Panc1 (cell line): ENCODE measurements around the gene VAPB. TPM values are rescaled to one million over a fixed set of nuclear protein-coding genes. Genes with fewer than 3 reads are reported as not detected.

Source experiments
- ATAC-seq: fragments of 200-7000 bp; cut with Tn5 transposase; 2 replicates; pipeline ENCODE4 v1.9.1; 2020; ENCODE audit warnings: mild to moderate bottlenecking, moderate library complexity
- BruUV-seq: library from RNA; stranded (reverse); fragments of 400-500 nt; replicated peaks from 2 replicates; lab custom pipeline; 2021; lab: Mats Ljungman, UMichigan
- CTCF ChIA-PET: fragments of 300-600 bp; sonication (Branson Sonifier 250); formaldehyde crosslinking; loops from one replicate; lab custom pipeline; 2022; ENCODE audit warnings: antibody characterized with exemption; lab: Charles Lee
- POLR2A ChIA-PET: fragments of 300-600 bp; sonication (Branson Sonifier 250); formaldehyde crosslinking; loops from one replicate; lab custom pipeline; 2022; ENCODE audit warnings: antibody characterized with exemption; lab: Charles Lee
- DNase-seq: peaks from one replicate; pipeline ENCODE4 v3.0.0-alpha.2; 2010; ENCODE audit warnings: low read depth, low spot score
- H3K27ac ChIP-seq: 2 replicates; pipeline ENCODE4 v1.5.1; 2011; ENCODE audit warnings: mild to moderate bottlenecking, low read length, inconsistent platforms
- H3K27me3 ChIP-seq: fragments of 200-500 bp; sonication (Bioruptor generic); 2 replicates; pipeline ENCODE4 v1.6.0; 2014; ENCODE audit warnings: low read length, inconsistent platforms; ENCODE audit not compliant: control insufficient read depth, insufficient read depth
- H3K36me3 ChIP-seq: fragments of 200-500 bp; sonication (Bioruptor generic); 2 replicates; pipeline ENCODE4 v1.5.1; 2014; ENCODE audit warnings: inconsistent platforms, mild to moderate bottlenecking, low read length, moderate library complexity; ENCODE audit not compliant: control insufficient read depth, insufficient read depth
- H3K4me1 ChIP-seq: 2 replicates; pipeline ENCODE4 v1.5.1; 2011; ENCODE audit warnings: inconsistent platforms, mild to moderate bottlenecking, low read length, moderate library complexity; ENCODE audit not compliant: control insufficient read depth, insufficient read depth
- H3K4me3 ChIP-seq, 2 experiments: 2 replicates each; pipeline ENCODE4 v1.5.1; 2011 to 2012; ENCODE audit warnings: low read depth in 2 of 2, low read length in 2 of 2, mild to moderate bottlenecking in 2 of 2, inconsistent platforms in 1 of 2, moderate library complexity in 1 of 2
- H3K9me3 ChIP-seq: fragments of 200-500 bp; sonication (Bioruptor generic); 2 replicates; pipeline ENCODE4 v1.5.1; 2014; ENCODE audit warnings: low read depth, mild to moderate bottlenecking, inconsistent platforms, low read length, moderate library complexity; ENCODE audit not compliant: control insufficient read depth, insufficient read depth
- POLR2AphosphoS5 ChIP-seq: IDR thresholded peaks from 2 replicates; pipeline ENCODE4 v1.6.1; 2012; ENCODE audit warnings: mild to moderate bottlenecking, low read depth, low read length, moderate library complexity
- REST ChIP-seq, 2 experiments: IDR thresholded peaks; 2 replicates each; pipeline ENCODE4 v1.6.1; 2011 to 2012; ENCODE audit warnings: low read depth in 2 of 2, control low read depth in 1 of 2, low read length in 1 of 2, mild to moderate bottlenecking in 1 of 2, moderate library complexity in 1 of 2; ENCODE audit not compliant: insufficient read depth in 1 of 2
- SIN3A ChIP-seq: IDR thresholded peaks from 2 replicates; pipeline ENCODE4 v1.6.1; 2012; ENCODE audit warnings: low read depth, mild to moderate bottlenecking, low read length, moderate library complexity, borderline replicate concordance; ENCODE audit not compliant: insufficient read depth
- TCF7L2 ChIP-seq: IDR thresholded peaks from 2 replicates; pipeline ENCODE4 v1.6.1; 2011; ENCODE audit warnings: mild to moderate bottlenecking, low read depth, low read length, inconsistent platforms
- in situ Hi-C: cut with HindIII; loops from 2 replicates; pipeline ENCODE4 v1.10.0; 2016; ENCODE audit warnings: low sequenced_read_pairs, low pct_unique_long_range_greater_than_20kb
- intact Hi-C: fragments of 100-400 bp; cut with micrococcal nuclease; formaldehyde crosslinking; loops from one replicate; pipeline ENCODE4 v1.10.0; 2022; ENCODE audit not compliant: unreplicated experiment
- total RNA-seq: library from RNA; stranded (reverse); gene quantifications from one replicate; pipeline ENCODE4 v1.2.1, GENCODE V29; 2021; ENCODE audit not compliant: unreplicated experiment
- TF ChIP-seq, protein P1 (sequence below): fragments of 450-650 bp; IDR thresholded peaks from 2 replicates; pipeline ENCODE4 v1.5.1; 2017; ENCODE audit warnings: mild to moderate bottlenecking

VAPB gene
- total RNA-seq, 1 experiment from 2014 or later, result 50.9 TPM

DNA sequence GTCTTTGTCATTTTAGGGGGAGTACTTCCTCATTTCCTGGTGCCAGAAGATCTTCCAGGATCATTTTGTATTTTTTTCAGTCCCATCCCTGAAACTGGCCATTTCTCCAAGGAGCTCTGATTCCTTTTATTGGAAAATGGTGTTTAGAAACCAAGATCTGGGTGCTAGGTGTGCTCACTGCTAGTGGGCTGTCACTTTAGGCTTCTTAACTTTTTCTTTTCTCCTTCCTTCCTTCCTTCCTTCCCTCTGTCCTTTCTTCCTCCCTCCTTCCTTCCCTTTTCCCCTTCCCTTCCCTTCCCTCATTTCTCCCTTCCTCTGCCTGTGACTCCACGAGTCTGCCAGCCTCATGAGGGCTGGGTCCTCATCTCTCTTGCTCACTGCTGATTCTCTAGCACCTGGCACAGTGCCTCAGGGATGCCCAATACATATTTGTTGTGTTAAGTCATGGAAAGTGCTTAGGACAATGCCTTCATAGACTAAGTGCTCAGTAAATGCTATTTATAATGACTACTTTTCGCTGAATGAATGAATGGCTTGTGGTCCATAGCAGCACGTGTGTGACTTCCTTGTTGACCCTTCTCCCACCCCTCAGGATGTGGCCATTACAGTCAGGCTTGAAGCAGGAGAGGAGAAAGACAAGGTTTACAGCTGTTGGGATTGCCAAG, 89.2 kb downstream of the VAPB start:
- intact Hi-C loops, result no loop called here
- ATAC-seq (no peak), DNase-seq (no peak)
- Histone ChIP-seq H3K4me1 (no peaks in the 10 kb centered on the region), H3K36me3 (no peaks in the 10 kb centered on the region), H3K9me3 (no peaks in the 10 kb centered on the region; the same call in 1 of the 2 replicates), H3K27me3 (no peaks in the 10 kb centered on the region), H3K4me3 (no peak overlapping the region), H3K27ac (no peak overlapping the region)
- BruUV-seq, result no TSS peak
- TF ChIP-seq REST (IDR thresholded peaks at IDR 0.05; ENCODE audit: insufficient read depth in 1 of 2, low read depth in 2 of 2, low read length in 1 of 2) (no peak), POLR2AphosphoS5 (no peak), TCF7L2 (no peak), SIN3A (no peak)
- TF ChIP-seq, protein P1, sequence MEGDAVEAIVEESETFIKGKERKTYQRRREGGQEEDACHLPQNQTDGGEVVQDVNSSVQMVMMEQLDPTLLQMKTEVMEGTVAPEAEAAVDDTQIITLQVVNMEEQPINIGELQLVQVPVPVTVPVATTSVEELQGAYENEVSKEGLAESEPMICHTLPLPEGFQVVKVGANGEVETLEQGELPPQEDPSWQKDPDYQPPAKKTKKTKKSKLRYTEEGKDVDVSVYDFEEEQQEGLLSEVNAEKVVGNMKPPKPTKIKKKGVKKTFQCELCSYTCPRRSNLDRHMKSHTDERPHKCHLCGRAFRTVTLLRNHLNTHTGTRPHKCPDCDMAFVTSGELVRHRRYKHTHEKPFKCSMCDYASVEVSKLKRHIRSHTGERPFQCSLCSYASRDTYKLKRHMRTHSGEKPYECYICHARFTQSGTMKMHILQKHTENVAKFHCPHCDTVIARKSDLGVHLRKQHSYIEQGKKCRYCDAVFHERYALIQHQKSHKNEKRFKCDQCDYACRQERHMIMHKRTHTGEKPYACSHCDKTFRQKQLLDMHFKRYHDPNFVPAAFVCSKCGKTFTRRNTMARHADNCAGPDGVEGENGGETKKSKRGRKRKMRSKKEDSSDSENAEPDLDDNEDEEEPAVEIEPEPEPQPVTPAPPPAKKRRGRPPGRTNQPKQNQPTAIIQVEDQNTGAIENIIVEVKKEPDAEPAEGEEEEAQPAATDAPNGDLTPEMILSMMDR, result no peak
- CTCF ChIA-PET, result no interaction called here
- POLR2A ChIA-PET, result no interaction called here
- in situ Hi-C loops, result no loop called here

- Histone ChIP-seq H3K27ac (no peak overlapping the region), H3K4me1 (no peaks in the 10 kb centered on the region), H3K36me3 (no peaks in the 10 kb centered on the region), H3K4me3 (no peak overlapping the region), H3K9me3 (no peaks in the 10 kb centered on the region; the same call in 1 of the 2 replicates), H3K27me3 (no peaks in the 10 kb centered on the region)
- no TSS peak for BruUV-seq
- in situ Hi-C loops, result no loop called here
- ChIA-PET CTCF (interaction anchor here (0.7 kb wide), 1 partner anchor 221 kb away, joined by 16 read pairs; no protein-coding TSS in a partner anchor), POLR2A (no interaction called here)
- ATAC-seq (no peak), DNase-seq (no peak)
- intact Hi-C loops, result no loop called here
- TF ChIP-seq, protein P1, result no peak
- no peak for TF ChIP-seq REST (IDR thresholded peaks at IDR 0.05; ENCODE audit: insufficient read depth in 1 of 2, low read depth in 2 of 2, low read length in 1 of 2)
- TF ChIP-seq TCF7L2, result no peak
- no peak for TF ChIP-seq SIN3A
- no peak for TF ChIP-seq POLR2AphosphoS5
These were observed 90.9 kb downstream of the VAPB start for GRCh38 chr20:58479726-58480440.
